Transverse colon (tissue), 4 donors: ENCODE measurements around the gene MKRN3.

Source experiments
- POLR2AphosphoS5 ChIP-seq, 3 donors: sonication (generic); formaldehyde crosslinking; IDR thresholded peaks; one replicate each; pipeline ENCODE4 v1.6.1; 2016; ENCODE audit warnings: antibody characterized with exemption in 3 of 3
- TF ChIP-seq, protein P1 (sequence below), 5 experiments: fragments of 200-600 bp in 3 of 5; fragments of 450-650 bp in 2 of 5; sonication (generic) in 3 of 5; IDR thresholded peaks; 1 replicate in 2 of 5; 2 replicates in 3 of 5; pipeline ENCODE4 v1.5.1; 2016 to 2017; ENCODE audit warnings: antibody characterized with exemption in 5 of 5, inconsistent platforms in 3 of 5, mild to moderate bottlenecking in 2 of 5, moderate library complexity in 1 of 5

DNA sequence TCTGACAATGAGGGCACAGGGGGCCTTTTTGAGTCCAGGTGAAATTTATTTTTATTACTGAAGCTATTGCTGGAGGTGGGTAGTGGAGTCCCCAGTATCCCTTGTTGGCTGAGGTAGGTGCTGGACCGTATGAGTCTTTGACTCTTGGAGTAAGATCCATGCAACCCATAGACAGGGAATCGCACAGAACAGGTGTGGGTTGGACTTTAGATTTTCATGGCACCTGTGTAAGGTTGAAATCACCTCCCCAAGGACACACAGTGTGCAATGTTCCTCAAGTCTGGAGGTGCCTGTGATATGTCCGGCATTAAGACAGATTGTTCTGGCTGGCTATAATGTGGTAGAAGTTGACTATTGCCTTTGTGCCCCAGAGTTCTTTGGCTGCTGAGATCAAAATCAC lies 23.5 kb downstream of the MKRN3 start:
- TF ChIP-seq POLR2AphosphoS5 (IDR thresholded peaks at IDR 0.05): no peak
- TF ChIP-seq, protein P1, sequence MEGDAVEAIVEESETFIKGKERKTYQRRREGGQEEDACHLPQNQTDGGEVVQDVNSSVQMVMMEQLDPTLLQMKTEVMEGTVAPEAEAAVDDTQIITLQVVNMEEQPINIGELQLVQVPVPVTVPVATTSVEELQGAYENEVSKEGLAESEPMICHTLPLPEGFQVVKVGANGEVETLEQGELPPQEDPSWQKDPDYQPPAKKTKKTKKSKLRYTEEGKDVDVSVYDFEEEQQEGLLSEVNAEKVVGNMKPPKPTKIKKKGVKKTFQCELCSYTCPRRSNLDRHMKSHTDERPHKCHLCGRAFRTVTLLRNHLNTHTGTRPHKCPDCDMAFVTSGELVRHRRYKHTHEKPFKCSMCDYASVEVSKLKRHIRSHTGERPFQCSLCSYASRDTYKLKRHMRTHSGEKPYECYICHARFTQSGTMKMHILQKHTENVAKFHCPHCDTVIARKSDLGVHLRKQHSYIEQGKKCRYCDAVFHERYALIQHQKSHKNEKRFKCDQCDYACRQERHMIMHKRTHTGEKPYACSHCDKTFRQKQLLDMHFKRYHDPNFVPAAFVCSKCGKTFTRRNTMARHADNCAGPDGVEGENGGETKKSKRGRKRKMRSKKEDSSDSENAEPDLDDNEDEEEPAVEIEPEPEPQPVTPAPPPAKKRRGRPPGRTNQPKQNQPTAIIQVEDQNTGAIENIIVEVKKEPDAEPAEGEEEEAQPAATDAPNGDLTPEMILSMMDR (IDR thresholded peaks at IDR 0.05): no peak
